HepG2 (cell line): ENCODE results near the gene CCBE1. TPM values are rescaled to one million over a fixed set of nuclear protein-coding genes. Genes with fewer than 3 reads are reported as not detected.

ENCODE experiments used
- ATAC-seq: fragments of 200-7000 bp; cut with Tn5 transposase; 3 replicates; pipeline ENCODE4 v1.9.1; 2020; ENCODE audit warnings: mild to moderate bottlenecking, moderate library complexity
- BruUV-seq: library from RNA; stranded (reverse); fragments of 400-500 nt; replicated peaks from 2 replicates; lab custom pipeline; 2021; lab: Mats Ljungman, UMichigan
- CTCF ChIA-PET: fragments of 300-600 bp; formaldehyde crosslinking; extraction: SDS; loops from one replicate; lab custom pipeline; 2021; ENCODE audit warnings: low total read pairs, inconsistent platforms, low intra/inter-chr PET ratio; lab: Yijun Ruan, JAX
- POLR2A ChIA-PET: fragments of 350-600 bp; sonication (Branson Sonifier 250); formaldehyde crosslinking; loops from one replicate; lab custom pipeline; 2020; ENCODE audit warnings: antibody characterized with exemption, inconsistent platforms; lab: Yijun Ruan, JAX
- DNase-seq: peaks from one replicate; pipeline ENCODE4 v3.0.0-alpha.2; 2015; ENCODE audit warnings: low spot score
- FAIRE-seq: peaks from 3 replicates; lab custom pipeline; 2011; peaks lifted over from hg19 to GRCh38; lab: Jason Lieb, UNC
- H2AFZ ChIP-seq: one replicate; pipeline ENCODE4 v1.6.1; 2011; ENCODE audit warnings: low read length, inconsistent platforms
- H3K27ac ChIP-seq: fragments of 300-600 bp; 3 replicates; pipeline ENCODE4 v1.8.0; 2011; ENCODE audit warnings: mixed run types, mild to moderate bottlenecking, mixed read lengths, low read length, inconsistent platforms; ENCODE audit not compliant: insufficient read depth; ENCODE audit errors: extremely low read length
- H3K27me3 ChIP-seq, 2 experiments: fragments of 200-600 bp in 1 of 2; 2 replicates in 1 of 2; 3 replicates in 1 of 2; pipeline versions ENCODE4 v1.6.0 to v1.8.0; 2011; ENCODE audit warnings: low read length in 2 of 2, mild to moderate bottlenecking in 2 of 2, moderate library complexity in 2 of 2, inconsistent platforms in 1 of 2; ENCODE audit not compliant: insufficient read depth in 2 of 2, control insufficient read depth in 1 of 2
- H3K36me3 ChIP-seq, 2 experiments: fragments of 200-600 bp in 1 of 2; replicated peaks in 1 of 2; 2 replicates in 1 of 2; 3 replicates in 1 of 2; pipeline versions ENCODE4 v1.5.1 to v1.8.0; 2011; ENCODE audit warnings: low read length in 2 of 2, inconsistent platforms in 1 of 2; ENCODE audit not compliant: insufficient read depth in 2 of 2, control insufficient read depth in 1 of 2
- H3K4me1 ChIP-seq: 2 replicates; pipeline ENCODE4 v1.5.1; 2012; ENCODE audit warnings: low read length, inconsistent platforms; ENCODE audit not compliant: insufficient read depth
- H3K4me2 ChIP-seq: 2 replicates; pipeline ENCODE4 v1.6.0; 2011; ENCODE audit warnings: low read depth, low read length, inconsistent platforms
- H3K4me3 ChIP-seq, 3 experiments: fragments of 200-600 bp in 1 of 3; sonication (generic), shearing (Covaris generic) in 1 of 3; replicated peaks in 1 of 3; 2 replicates each; pipeline ENCODE4 v1.5.1; 2011 to 2016; ENCODE audit warnings: low read length in 3 of 3, inconsistent platforms in 2 of 3, low read depth in 2 of 3, mild to moderate bottlenecking in 2 of 3, control low read depth in 1 of 3, mixed read lengths in 1 of 3; ENCODE audit not compliant: insufficient read depth in 1 of 3
- H3K79me2 ChIP-seq: one replicate; pipeline ENCODE4 v1.6.1; 2011; ENCODE audit warnings: low read length, inconsistent platforms; ENCODE audit not compliant: insufficient read depth
- H3K9ac ChIP-seq: 2 replicates; pipeline ENCODE4 v1.6.0; 2011; ENCODE audit warnings: mild to moderate bottlenecking, low read depth, low read length, inconsistent platforms; ENCODE audit not compliant: insufficient read depth
- H3K9me3 ChIP-seq: 2 replicates; pipeline ENCODE4 v1.5.1; 2012; ENCODE audit warnings: mild to moderate bottlenecking, low read length
- H4K20me1 ChIP-seq: 2 replicates; pipeline ENCODE4 v1.6.0; 2011; ENCODE audit warnings: inconsistent platforms, mild to moderate bottlenecking, low read length, moderate library complexity; ENCODE audit not compliant: insufficient read depth
- FOXC1 ChIP-seq: sonication (generic); formaldehyde crosslinking; IDR thresholded peaks from 2 replicates; pipeline ENCODE4 v1.8.0; 2022; ENCODE audit warnings: mild to moderate bottlenecking, missing genetic modification reagents, borderline replicate concordance
- HDAC1 ChIP-seq: sonication (generic); formaldehyde crosslinking; IDR thresholded peaks from 2 replicates; pipeline ENCODE4 v1.5.1; 2020; ENCODE audit warnings: mild to moderate bottlenecking, missing genetic modification reagents
- HNRNPUL1 ChIP-seq: fragments of 200-400 bp; formaldehyde crosslinking; IDR thresholded peaks from 2 replicates; pipeline ENCODE4 v1.6.1; 2017; ENCODE audit warnings: low read depth, mild to moderate bottlenecking, low read length, moderate library complexity
- MBNL3 ChIP-seq: fragments of 250-450 bp; sonication (Bioruptor Pico); conservative IDR thresholded peaks from 2 replicates; pipeline ENCODE4 v1.8.0; 2022; ENCODE audit warnings: mild to moderate bottlenecking, inconsistent platforms
- MED8 ChIP-seq: sonication (generic); formaldehyde crosslinking; IDR thresholded peaks from 2 replicates; pipeline ENCODE4 v1.8.1; 2023; ENCODE audit warnings: mild to moderate bottlenecking, missing genetic modification reagents; ENCODE audit not compliant: insufficient replicate concordance
- NFRKB ChIP-seq: fragments of 450-650 bp; IDR thresholded peaks from 2 replicates; pipeline ENCODE4 v1.6.1; 2017
- TAF1 ChIP-seq: sonication (generic); formaldehyde crosslinking; IDR thresholded peaks from 2 replicates; pipeline ENCODE4 v1.4.0; 2020; ENCODE audit warnings: missing genetic modification reagents
- ZFAT ChIP-seq: sonication (generic); formaldehyde crosslinking; conservative IDR thresholded peaks from 2 replicates; pipeline ENCODE4 v1.8.1; 2023; ENCODE audit warnings: missing genetic modification reagents, inconsistent platforms
- ZFP1 ChIP-seq: IDR thresholded peaks from 2 replicates; pipeline ENCODE4 v1.6.1; 2016
- ZNF263 ChIP-seq: sonication (generic); formaldehyde crosslinking; IDR thresholded peaks from 2 replicates; pipeline ENCODE4 v1.4.0; 2020; ENCODE audit warnings: missing genetic modification reagents
- ZNF570 ChIP-seq: sonication (generic); formaldehyde crosslinking; IDR thresholded peaks from 2 replicates; pipeline ENCODE4 v1.4.0; 2020; ENCODE audit warnings: mild to moderate bottlenecking, missing genetic modification reagents, borderline replicate concordance
- ZNF747 ChIP-seq: sonication (generic); formaldehyde crosslinking; IDR thresholded peaks from 2 replicates; pipeline ENCODE4 v1.8.1; 2023; ENCODE audit warnings: missing genetic modification reagents, mild to moderate bottlenecking, borderline replicate concordance
- in situ Hi-C: cut with HindIII; loops from 2 replicates; pipeline ENCODE4 v1.10.0; 2017; ENCODE audit warnings: low pct_unique_long_range_greater_than_20kb; ENCODE audit not compliant: extremely low pct_ligation_motif_present
- intact Hi-C: fragments of 100-400 bp; cut with micrococcal nuclease; formaldehyde crosslinking; loops from one replicate; pipeline ENCODE4 v1.10.0; 2022; ENCODE audit not compliant: unreplicated experiment
- polyA plus RNA-seq, 8 experiments: library from polyadenylated mRNA; depleted of rRNA in 3 of 8; stranded (reverse) in 7 of 8; unstranded in 1 of 8; fragments of >200 nt; fragmentation: Illumina TruSeq in 4 of 8; extraction: Trizol in 4 of 8; gene quantifications; 2 replicates each; pipeline versions ENCODE4 v1.2.1 to v1.2.3, GENCODE V29; 2011 to 2016; ENCODE audit warnings: low read depth in 4 of 8, missing spikeins in 1 of 8, mixed read lengths in 1 of 8; ENCODE audit not compliant: insufficient read depth in 1 of 8
- total RNA-seq, 5 experiments: library from RNA; depleted of rRNA; stranded (reverse); fragments of >200 nt; fragmentation: Illumina TruSeq; extraction: Trizol; gene quantifications; 2 replicates each; pipeline ENCODE4 v1.2.3, GENCODE V29; 2016; ENCODE audit warnings: low read depth in 1 of 5
- TF ChIP-seq, protein P1 (sequence below): sonication (generic); formaldehyde crosslinking; IDR thresholded peaks from 2 replicates; pipeline ENCODE4 v1.5.0; 2020; ENCODE audit warnings: mild to moderate bottlenecking, missing genetic modification reagents, borderline replicate concordance
- TF ChIP-seq, protein P2 (sequence below): sonication (generic); formaldehyde crosslinking; IDR thresholded peaks from 2 replicates; pipeline ENCODE4 v1.8.0; 2022; ENCODE audit warnings: mild to moderate bottlenecking, missing genetic modification reagents, moderate library complexity

The CCBE1 gene
- total and polyA plus RNA-seq, 2 of the 13 experiments (the other 11 are each of a cell fraction or from before 2014, with no cell fraction given) = not detected

DNA sequence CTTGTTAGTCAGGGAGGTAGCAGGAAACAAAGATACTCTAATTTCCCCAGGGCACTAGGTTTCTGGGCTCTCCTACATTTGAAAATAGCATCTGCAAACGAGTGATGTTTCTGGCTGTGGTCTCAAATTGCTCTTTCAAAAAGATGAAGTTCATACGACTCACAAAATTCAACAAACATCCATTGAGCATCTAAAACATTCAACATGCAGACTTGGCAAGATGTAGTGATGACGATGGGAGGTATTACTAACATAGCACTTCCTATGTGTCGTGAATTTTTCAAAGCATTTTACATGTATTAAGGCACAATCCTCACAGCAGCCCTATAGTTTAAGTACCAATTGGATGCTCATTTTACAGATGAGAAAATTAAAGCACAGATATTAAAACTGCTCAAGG is 5.2 kb downstream of the CCBE1 start (continued):
- TF ChIP-seq, protein P1, sequence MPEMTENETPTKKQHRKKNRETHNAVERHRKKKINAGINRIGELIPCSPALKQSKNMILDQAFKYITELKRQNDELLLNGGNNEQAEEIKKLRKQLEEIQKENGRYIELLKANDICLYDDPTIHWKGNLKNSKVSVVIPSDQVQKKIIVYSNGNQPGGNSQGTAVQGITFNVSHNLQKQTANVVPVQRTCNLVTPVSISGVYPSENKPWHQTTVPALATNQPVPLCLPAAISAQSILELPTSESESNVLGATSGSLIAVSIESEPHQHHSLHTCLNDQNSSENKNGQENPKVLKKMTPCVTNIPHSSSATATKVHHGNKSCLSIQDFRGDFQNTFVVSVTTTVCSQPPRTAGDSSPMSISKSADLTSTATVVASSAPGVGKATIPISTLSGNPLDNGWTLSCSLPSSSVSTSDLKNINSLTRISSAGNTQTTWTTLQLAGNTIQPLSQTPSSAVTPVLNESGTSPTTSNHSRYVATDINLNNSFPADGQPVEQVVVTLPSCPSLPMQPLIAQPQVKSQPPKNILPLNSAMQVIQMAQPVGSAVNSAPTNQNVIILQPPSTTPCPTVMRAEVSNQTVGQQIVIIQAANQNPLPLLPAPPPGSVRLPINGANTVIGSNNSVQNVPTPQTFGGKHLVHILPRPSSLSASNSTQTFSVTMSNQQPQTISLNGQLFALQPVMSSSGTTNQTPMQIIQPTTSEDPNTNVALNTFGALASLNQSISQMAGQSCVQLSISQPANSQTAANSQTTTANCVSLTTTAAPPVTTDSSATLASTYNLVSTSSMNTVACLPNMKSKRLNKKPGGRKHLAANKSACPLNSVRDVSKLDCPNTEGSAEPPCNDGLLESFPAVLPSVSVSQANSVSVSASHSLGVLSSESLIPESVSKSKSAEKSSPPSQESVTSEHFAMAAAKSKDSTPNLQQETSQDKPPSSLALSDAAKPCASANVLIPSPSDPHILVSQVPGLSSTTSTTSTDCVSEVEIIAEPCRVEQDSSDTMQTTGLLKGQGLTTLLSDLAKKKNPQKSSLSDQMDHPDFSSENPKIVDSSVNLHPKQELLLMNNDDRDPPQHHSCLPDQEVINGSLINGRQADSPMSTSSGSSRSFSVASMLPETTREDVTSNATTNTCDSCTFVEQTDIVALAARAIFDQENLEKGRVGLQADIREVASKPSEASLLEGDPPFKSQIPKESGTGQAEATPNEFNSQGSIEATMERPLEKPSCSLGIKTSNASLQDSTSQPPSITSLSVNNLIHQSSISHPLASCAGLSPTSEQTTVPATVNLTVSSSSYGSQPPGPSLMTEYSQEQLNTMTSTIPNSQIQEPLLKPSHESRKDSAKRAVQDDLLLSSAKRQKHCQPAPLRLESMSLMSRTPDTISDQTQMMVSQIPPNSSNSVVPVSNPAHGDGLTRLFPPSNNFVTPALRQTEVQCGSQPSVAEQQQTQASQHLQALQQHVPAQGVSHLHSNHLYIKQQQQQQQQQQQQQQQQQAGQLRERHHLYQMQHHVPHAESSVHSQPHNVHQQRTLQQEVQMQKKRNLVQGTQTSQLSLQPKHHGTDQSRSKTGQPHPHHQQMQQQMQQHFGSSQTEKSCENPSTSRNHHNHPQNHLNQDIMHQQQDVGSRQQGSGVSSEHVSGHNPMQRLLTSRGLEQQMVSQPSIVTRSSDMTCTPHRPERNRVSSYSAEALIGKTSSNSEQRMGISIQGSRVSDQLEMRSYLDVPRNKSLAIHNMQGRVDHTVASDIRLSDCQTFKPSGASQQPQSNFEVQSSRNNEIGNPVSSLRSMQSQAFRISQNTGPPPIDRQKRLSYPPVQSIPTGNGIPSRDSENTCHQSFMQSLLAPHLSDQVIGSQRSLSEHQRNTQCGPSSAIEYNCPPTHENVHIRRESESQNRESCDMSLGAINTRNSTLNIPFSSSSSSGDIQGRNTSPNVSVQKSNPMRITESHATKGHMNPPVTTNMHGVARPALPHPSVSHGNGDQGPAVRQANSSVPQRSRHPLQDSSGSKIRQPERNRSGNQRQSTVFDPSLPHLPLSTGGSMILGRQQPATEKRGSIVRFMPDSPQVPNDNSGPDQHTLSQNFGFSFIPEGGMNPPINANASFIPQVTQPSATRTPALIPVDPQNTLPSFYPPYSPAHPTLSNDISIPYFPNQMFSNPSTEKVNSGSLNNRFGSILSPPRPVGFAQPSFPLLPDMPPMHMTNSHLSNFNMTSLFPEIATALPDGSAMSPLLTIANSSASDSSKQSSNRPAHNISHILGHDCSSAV = no peak
- no peak for TF ChIP-seq FOXC1 (CRISPR knock-in tag)
- TF ChIP-seq HDAC1 (CRISPR knock-in tag) = no peak
- TF ChIP-seq HNRNPUL1 = no peak
- no peak for TF ChIP-seq TAF1

GRCh38 chr18:59690996-59691395 is 6.2 kb downstream of the CCBE1 start:
- no peaks in the 10 kb centered on the region for H3K9me3 ChIP-seq
- ChIA-PET CTCF (no interaction called here), POLR2A (no interaction called here)
- H3K4me1 ChIP-seq = no peaks in the 10 kb centered on the region
- H3K79me2 ChIP-seq = no peaks in the 10 kb centered on the region
- H3K9ac ChIP-seq = no peak overlapping the region
- H3K4me2 ChIP-seq = no peak overlapping the region
- peaks cover 1 to 15% of the 10 kb centered on the region in 2 experiments; a peak in 3 of 5 replicates for H3K27me3 ChIP-seq
- no peaks in the 10 kb centered on the region for H3K36me3 ChIP-seq
- DNase-seq (no peak), FAIRE-seq (no peak), ATAC-seq (no peak)
- no peaks in the 10 kb centered on the region for H4K20me1 ChIP-seq
- H3K27ac ChIP-seq = no peak overlapping the region
- BruUV-seq = no TSS peak
- H3K4me3 ChIP-seq = no peak overlapping the region
- in situ Hi-C loops (no loop called here), intact Hi-C loops (no loop called here)
- H2AFZ ChIP-seq = no peak overlapping the region
- TF ChIP-seq ZNF747 (CRISPR knock-in tag) (no peak), ZNF263 (CRISPR knock-in tag) (no peak), ZFAT (CRISPR knock-in tag) (no peak), ZNF570 (CRISPR knock-in tag) (no peak), ZFP1 (CRISPR knock-in tag) (no peak), NFRKB (no peak), MED8 (CRISPR knock-in tag) (no peak), MBNL3 (CRISPR knock-in tag) (no peak)
- TF ChIP-seq, protein P2, sequence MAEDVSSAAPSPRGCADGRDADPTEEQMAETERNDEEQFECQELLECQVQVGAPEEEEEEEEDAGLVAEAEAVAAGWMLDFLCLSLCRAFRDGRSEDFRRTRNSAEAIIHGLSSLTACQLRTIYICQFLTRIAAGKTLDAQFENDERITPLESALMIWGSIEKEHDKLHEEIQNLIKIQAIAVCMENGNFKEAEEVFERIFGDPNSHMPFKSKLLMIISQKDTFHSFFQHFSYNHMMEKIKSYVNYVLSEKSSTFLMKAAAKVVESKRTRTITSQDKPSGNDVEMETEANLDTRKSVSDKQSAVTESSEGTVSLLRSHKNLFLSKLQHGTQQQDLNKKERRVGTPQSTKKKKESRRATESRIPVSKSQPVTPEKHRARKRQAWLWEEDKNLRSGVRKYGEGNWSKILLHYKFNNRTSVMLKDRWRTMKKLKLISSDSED (CRISPR knock-in tag) = no peak
